ENCODE results near the gene PTPRK. TPM values are rescaled to one million over a fixed set of nuclear protein-coding genes. Genes with fewer than 3 reads are reported as not detected.

Gene PTPRK
- total and polyA plus RNA-seq, 2 of the 13 experiments (the other 11 are each of a cell fraction or from before 2014, with no cell fraction given): 43.6 to 98.3 TPM

DNA sequence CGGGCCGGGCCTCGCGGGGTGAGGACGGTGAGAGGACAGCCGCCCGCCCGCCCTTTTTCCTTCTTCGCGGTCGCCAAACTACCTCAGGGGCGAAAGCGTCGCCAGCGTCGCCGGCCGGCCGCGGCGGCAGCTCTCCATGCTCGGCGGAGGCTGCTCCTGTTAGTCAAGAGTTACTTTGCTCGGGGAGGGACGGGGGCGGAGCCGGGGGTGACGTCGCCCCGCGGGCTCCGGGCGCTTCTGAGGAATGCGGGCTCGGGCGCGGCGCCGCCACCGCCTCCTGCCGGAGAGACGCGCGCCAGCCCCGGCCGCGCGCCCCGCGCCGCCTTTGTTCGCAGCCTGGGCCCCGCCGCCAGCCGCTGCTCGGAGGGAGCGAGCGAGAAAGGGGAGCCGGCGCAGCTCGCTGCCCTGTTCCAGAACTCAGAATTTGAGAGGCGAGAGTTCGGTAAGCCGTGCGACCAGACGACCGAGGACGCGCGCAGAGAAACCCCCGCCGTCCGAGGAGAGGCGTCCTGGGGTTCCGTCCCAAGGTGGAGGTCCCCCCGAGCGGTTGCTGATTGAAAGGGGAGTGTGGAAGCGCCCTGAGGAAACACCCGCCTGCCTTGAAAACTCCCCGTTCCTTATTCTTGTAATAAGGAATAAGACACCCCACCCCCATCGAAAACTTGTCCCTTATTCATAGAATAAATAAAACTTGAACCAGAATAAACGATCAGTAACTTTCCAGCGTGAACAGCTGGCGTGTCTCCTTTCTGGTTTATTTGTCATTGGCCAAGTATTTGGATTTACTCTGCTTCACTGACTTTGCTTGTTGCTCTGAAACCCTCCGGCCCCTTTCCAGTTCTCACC, at the start of gene PTPRK (continued):
- TF ChIP-seq, protein P1, sequence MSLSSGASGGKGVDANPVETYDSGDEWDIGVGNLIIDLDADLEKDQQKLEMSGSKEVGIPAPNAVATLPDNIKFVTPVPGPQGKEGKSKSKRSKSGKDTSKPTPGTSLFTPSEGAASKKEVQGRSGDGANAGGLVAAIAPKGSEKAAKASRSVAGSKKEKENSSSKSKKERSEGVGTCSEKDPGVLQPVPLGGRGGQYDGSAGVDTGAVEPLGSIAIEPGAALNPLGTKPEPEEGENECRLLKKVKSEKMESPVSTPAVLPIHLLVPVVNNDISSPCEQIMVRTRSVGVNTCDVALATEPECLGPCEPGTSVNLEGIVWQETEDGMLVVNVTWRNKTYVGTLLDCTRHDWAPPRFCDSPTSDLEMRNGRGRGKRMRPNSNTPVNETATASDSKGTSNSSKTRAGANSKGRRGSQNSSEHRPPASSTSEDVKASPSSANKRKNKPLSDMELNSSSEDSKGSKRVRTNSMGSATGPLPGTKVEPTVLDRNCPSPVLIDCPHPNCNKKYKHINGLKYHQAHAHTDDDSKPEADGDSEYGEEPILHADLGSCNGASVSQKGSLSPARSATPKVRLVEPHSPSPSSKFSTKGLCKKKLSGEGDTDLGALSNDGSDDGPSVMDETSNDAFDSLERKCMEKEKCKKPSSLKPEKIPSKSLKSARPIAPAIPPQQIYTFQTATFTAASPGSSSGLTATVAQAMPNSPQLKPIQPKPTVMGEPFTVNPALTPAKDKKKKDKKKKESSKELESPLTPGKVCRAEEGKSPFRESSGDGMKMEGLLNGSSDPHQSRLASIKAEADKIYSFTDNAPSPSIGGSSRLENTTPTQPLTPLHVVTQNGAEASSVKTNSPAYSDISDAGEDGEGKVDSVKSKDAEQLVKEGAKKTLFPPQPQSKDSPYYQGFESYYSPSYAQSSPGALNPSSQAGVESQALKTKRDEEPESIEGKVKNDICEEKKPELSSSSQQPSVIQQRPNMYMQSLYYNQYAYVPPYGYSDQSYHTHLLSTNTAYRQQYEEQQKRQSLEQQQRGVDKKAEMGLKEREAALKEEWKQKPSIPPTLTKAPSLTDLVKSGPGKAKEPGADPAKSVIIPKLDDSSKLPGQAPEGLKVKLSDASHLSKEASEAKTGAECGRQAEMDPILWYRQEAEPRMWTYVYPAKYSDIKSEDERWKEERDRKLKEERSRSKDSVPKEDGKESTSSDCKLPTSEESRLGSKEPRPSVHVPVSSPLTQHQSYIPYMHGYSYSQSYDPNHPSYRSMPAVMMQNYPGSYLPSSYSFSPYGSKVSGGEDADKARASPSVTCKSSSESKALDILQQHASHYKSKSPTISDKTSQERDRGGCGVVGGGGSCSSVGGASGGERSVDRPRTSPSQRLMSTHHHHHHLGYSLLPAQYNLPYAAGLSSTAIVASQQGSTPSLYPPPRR (CRISPR knock-in tag; IDR thresholded peaks at IDR 0.05; ENCODE audit: borderline replicate concordance): peak; percentile 54; the same call in 1 of the 2 replicates
- TF ChIP-seq ZFP37 (CRISPR knock-in tag; IDR thresholded peaks at IDR 0.05; ENCODE audit: borderline replicate concordance) (no peak), PHF20 (CRISPR knock-in tag; IDR thresholded peaks at IDR 0.05) (no peak), ZNF44 (CRISPR knock-in tag; IDR thresholded peaks at IDR 0.05) (peak; percentile 29; the same call in 1 of the 2 replicates), TP53 (CRISPR knock-in tag; conservative IDR thresholded peaks at IDR 0.05) (no peak), CENPT (CRISPR knock-in tag; IDR thresholded peaks at IDR 0.05; ENCODE audit: low read depth) (no peak), ATF7-NPFF (CRISPR knock-in tag; IDR thresholded peaks at IDR 0.05; ENCODE audit: low read depth) (peak; percentile 55; the same call in 1 of the 2 replicates), ZNF775 (CRISPR knock-in tag; IDR thresholded peaks at IDR 0.05; ENCODE audit: borderline replicate concordance) (no peak), FIP1L1 (IDR thresholded peaks at IDR 0.05; ENCODE audit: borderline replicate concordance, insufficient read depth, low read depth, low read length) (no peak), KDM3A (CRISPR knock-in tag; IDR thresholded peaks at IDR 0.05; ENCODE audit: low read depth) (peak; percentile 84; the same call in 1 of the 2 replicates), ZNF780A (CRISPR knock-in tag; IDR thresholded peaks at IDR 0.05) (no peak), TCF12 (IDR thresholded peaks at IDR 0.05) (no peak), TCF12 (CRISPR knock-in tag; IDR thresholded peaks at IDR 0.05) (no peak), SMAD9 (CRISPR knock-in tag; IDR thresholded peaks at IDR 0.05) (0 out of 2 replicates have a peak, but pooled peaks have one; percentile 44), TRIM24 (CRISPR knock-in tag; IDR thresholded peaks at IDR 0.05) (no peak), SMC3 (IDR thresholded peaks at IDR 0.05; ENCODE audit: low read length) (no peak; the same call in 1 of the 2 replicates), SNRNP70 (IDR thresholded peaks at IDR 0.05; ENCODE audit: low read depth, low read length) (no peak), MZF1 (CRISPR knock-in tag; IDR thresholded peaks at IDR 0.05; ENCODE audit: borderline replicate concordance) (0 out of 2 replicates have a peak, but pooled peaks have one; percentile 55)
- TF ChIP-seq, protein P2, sequence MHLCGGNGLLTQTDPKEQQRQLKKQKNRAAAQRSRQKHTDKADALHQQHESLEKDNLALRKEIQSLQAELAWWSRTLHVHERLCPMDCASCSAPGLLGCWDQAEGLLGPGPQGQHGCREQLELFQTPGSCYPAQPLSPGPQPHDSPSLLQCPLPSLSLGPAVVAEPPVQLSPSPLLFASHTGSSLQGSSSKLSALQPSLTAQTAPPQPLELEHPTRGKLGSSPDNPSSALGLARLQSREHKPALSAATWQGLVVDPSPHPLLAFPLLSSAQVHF (CRISPR knock-in tag; IDR thresholded peaks at IDR 0.05): no peak
- TF ChIP-seq, protein P3, sequence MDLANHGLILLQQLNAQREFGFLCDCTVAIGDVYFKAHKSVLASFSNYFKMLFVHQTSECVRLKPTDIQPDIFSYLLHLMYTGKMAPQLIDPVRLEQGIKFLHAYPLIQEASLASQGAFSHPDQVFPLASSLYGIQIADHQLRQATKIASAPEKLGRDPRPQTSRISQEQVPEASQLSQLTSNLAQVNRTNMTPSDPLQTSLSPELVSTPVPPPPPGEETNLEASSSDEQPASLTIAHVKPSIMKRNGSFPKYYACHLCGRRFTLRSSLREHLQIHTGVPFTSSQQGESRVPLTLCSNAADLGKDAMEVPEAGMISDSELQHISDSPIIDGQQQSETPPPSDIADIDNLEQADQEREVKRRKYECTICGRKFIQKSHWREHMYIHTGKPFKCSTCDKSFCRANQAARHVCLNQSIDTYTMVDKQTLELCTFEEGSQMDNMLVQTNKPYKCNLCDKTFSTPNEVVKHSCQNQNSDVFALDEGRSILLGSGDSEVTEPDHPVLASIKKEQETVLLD (CRISPR knock-in tag; IDR thresholded peaks at IDR 0.05; ENCODE audit: low read depth): no peak
- TF ChIP-seq, protein P4, sequence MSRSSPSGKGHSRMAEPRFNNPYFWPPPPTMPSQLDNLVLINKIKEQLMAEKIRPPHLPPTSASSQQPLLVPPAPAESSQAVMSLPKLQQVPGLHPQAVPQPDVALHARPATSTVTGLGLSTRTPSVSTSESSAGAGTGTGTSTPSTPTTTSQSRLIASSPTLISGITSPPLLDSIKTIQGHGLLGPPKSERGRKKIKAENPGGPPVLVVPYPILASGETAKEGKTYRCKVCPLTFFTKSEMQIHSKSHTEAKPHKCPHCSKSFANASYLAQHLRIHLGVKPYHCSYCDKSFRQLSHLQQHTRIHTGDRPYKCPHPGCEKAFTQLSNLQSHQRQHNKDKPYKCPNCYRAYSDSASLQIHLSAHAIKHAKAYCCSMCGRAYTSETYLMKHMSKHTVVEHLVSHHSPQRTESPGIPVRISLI (CRISPR knock-in tag; IDR thresholded peaks at IDR 0.05; ENCODE audit: borderline replicate concordance): no peak

Measured in HepG2 (cell line).